BE2C (cell line): ENCODE measurements around the gene ZNF486.
A peak's percentile ranks its signal among the peaks of the same experiment; 100 is the strongest.
"Not testable (repeated sequence)": the region's sequence is repeated elsewhere in the genome, so short reads cannot be mapped to it uniquely, and the experiment has no call there.

Experiments used
- DNase-seq: peaks from one replicate; pipeline ENCODE4 v3.0.0-alpha.2; 2020
- H3K27me3 ChIP-seq: fragments of 250-450 bp; sonication (Bioruptor Pico); 2 replicates; pipeline ENCODE4 v1.5.1; 2020; ENCODE audit warnings: mild to moderate bottlenecking
- H3K36me3 ChIP-seq: fragments of 250-450 bp; sonication (Bioruptor Pico); 2 replicates; pipeline ENCODE4 v1.5.1; 2020; ENCODE audit warnings: mild to moderate bottlenecking
- H3K4me1 ChIP-seq: fragments of 250-450 bp; sonication (Bioruptor Pico); 2 replicates; pipeline ENCODE4 v1.5.1; 2020
- H3K4me3 ChIP-seq: 2 replicates; pipeline ENCODE4 v1.5.1; 2011; ENCODE audit warnings: low read depth, low read length
- H3K9me3 ChIP-seq: fragments of 250-450 bp; sonication (Bioruptor Pico); 2 replicates; pipeline ENCODE4 v1.5.1; 2020
- TF ChIP-seq, protein P1 (sequence below): IDR thresholded peaks from 2 replicates; pipeline ENCODE4 v1.5.1; 2012; ENCODE audit warnings: mild to moderate bottlenecking, low read depth, low read length

The ZNF486 gene

DNA sequence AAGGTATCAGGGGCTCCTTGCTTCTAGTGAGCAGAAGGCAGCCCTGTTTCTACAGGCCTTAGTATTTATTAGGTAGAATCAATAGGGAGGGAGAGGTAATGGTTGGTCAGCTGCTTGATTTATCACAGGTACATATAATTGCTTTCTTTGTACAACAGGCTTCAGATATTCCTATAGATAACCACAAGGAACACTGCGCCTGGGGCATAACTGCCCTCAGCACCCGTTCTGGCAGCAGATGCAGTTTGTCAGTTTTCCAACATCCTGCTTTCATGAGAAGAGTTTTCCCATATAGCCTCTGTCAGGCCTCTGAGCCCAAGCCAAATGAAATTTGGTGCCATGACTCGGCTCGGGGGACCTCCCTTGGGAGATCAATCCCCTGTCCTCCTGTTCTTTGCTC is 12.4 kb upstream of the ZNF486 start:
- H3K36me3 ChIP-seq, result no peaks in the 10 kb centered on the region
- no peaks in the 10 kb centered on the region for H3K27me3 ChIP-seq
- peak; percentile 30 for DNase-seq
- H3K9me3 ChIP-seq, result no peaks in the 10 kb centered on the region
- TF ChIP-seq, protein P1, sequence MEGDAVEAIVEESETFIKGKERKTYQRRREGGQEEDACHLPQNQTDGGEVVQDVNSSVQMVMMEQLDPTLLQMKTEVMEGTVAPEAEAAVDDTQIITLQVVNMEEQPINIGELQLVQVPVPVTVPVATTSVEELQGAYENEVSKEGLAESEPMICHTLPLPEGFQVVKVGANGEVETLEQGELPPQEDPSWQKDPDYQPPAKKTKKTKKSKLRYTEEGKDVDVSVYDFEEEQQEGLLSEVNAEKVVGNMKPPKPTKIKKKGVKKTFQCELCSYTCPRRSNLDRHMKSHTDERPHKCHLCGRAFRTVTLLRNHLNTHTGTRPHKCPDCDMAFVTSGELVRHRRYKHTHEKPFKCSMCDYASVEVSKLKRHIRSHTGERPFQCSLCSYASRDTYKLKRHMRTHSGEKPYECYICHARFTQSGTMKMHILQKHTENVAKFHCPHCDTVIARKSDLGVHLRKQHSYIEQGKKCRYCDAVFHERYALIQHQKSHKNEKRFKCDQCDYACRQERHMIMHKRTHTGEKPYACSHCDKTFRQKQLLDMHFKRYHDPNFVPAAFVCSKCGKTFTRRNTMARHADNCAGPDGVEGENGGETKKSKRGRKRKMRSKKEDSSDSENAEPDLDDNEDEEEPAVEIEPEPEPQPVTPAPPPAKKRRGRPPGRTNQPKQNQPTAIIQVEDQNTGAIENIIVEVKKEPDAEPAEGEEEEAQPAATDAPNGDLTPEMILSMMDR, result no peak
- no peaks in the 10 kb centered on the region for H3K4me1 ChIP-seq
- H3K4me3 ChIP-seq, result no peak overlapping the region

DNA sequence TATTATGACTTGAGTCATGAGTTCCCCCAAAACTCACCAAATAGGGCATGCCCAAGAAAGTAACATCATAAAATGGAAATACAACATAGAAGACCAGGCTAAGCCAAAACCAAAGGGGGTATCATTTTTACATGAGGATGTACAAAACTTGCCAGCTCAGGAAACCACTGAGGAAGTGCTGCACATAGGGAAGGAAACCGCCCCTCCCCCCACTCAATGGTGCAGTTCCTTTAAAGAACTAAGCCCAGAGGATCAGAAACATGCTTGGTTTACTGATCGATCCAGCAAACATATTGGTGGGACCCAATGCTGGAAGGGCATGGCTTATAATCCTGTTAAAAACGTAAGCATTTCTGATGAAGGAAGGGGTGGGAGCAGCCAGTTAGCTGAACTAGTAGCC is 4.2 kb upstream of the ZNF486 start:
- Histone ChIP-seq H3K4me3 (no peak overlapping the region), H3K4me1 (no peaks in the 10 kb centered on the region), H3K27me3 (no peaks in the 10 kb centered on the region), H3K9me3 (no peaks in the 10 kb centered on the region), H3K36me3 (no peaks in the 10 kb centered on the region)
- TF ChIP-seq, protein P1, result no peak
- DNase-seq, result no peak

DNA sequence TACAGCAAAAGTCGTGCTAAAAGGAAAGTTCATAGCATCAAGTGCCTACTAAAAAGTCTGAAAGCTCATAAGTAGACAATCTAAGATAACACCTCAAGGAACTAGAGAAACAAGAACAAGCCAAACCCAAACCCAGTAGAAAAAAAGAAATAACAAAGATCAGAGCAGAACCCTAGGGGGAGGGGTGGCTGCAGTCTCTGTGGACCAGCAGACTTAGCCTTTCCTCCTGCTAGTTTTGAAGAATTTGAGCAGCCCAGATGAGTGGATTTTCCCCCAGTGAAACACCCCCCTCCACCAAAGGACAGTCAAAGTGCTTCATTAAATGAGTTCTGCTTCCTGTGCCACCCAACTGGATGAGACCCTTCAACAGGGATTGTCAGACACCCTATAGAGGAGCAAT is 2.6 kb upstream of the ZNF486 start:
- H3K27me3 ChIP-seq, result no peaks in the 10 kb centered on the region
- H3K4me1 ChIP-seq, result no peaks in the 10 kb centered on the region
- H3K4me3 ChIP-seq, result no peak overlapping the region
- DNase-seq, result no peak
- H3K9me3 ChIP-seq, result no peaks in the 10 kb centered on the region
- TF ChIP-seq, protein P1, result no peak
- H3K36me3 ChIP-seq, result peaks cover 5% of the 10 kb centered on the region; the same call in 1 of the 2 replicates

DNA sequence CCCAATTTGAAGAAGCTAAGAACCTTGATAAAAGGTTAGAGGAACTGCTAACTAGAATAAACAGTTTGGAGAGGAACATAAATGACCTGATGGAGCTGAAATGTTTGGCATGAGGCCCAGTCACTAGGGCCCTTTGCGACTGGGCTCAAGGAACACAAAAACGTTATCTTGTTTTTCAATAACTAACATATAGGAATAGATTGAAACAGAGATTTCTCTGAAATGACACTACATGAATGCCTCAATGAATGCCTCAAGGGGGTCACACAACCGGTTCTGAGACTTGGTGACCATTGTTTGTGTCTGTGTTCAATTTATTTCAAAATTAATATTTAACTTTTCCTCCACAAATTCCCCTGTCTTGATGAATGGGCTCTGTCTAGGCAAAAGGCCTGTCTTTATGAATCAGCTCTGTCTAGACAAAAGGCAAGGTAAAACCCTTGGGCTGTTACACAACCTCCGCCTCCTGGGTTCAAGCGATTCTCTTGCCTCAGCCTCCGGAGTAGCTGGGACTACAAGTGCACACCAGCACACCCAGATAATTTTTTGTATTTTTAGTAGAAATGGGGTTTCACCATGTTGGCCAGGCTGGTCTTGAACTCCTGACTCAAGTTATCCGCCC is 932 bp upstream of the ZNF486 start:
- Histone ChIP-seq H3K4me3 (no peak overlapping the region), H3K9me3 (no peaks in the 10 kb centered on the region), H3K36me3 (peaks cover 7% of the 10 kb centered on the region; the same call in 1 of the 2 replicates), H3K27me3 (no peaks in the 10 kb centered on the region), H3K4me1 (no peaks in the 10 kb centered on the region)
- TF ChIP-seq, protein P1, result no peak
- no peak for DNase-seq

DNA sequence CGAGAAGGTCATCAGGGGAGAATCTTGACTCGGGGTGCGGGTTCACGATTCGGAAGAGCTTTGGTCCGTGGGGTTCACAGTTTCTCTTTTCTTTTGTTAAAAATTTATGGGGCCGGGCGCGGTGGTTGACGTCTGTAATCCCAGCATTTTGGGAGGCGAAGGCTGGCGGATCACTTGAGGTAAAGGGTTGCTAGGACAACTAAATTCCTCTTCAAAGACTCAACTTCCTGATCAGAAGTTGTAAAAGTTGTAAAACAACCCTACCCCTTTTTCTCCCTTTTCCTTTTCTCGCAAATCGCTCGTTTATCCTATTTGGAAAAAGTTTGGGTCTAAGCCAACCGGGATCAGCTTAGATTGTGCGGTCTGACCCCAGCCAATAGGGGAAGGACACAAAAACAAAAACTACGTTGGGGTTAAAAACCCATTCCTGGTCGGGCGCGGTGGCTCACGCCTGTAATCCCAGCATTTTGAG is 673 bp downstream of the ZNF486 start:
- Histone ChIP-seq H3K4me3 (peak overlapping the region; percentile 89), H3K36me3 (peaks cover 18% of the 10 kb centered on the region; the same call in 1 of the 2 replicates), H3K9me3 (no peaks in the 10 kb centered on the region), H3K4me1 (no peaks in the 10 kb centered on the region), H3K27me3 (no peaks in the 10 kb centered on the region)
- TF ChIP-seq, protein P1, result no peak
- DNase-seq, result no peak

DNA sequence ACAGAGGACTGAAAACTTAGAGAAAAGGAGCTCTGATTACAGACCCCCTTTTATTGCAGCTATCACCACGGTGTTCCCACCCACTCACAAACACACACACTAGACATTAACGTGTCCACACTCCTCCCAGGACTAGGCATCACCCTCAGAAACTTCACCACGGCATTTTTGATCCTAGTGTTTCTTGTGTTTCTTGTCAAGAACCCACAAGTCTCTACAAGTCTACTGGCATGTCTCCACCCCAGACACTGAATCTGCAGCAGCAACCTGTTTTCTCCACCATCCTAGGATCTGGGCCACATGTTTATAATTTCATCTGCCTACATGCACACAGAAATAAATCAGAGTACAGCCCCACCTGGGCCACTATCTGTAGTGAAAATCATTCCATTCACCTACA is 4.3 kb downstream of the ZNF486 start:
- Histone ChIP-seq H3K9me3 (no peaks in the 10 kb centered on the region), H3K4me3 (no peak overlapping the region), H3K27me3 (no peaks in the 10 kb centered on the region), H3K36me3 (peaks cover 18% of the 10 kb centered on the region; the same call in 1 of the 2 replicates), H3K4me1 (no peaks in the 10 kb centered on the region)
- DNase-seq, result no peak
- TF ChIP-seq, protein P1, result no peak

DNA sequence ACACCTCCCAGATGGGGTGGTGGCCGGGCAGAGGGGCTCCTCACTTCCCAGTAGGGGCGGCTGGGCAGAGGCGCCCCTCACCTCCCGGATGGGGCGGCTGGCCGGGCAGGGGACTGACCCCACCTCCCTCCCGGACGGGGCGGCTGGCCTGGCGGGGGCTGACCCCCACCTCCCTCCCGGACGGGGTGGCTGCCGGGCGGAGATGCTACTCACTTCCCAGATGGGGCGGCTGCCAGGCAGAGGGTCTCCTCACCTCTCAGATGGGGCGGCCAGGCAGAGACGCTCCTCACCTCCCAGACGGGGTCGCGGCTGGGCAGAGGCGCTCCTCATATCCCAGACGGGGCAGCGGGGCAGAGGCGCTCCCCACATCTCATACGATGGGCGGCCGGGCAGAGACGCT is 8.8 kb downstream of the ZNF486 start:
- H3K36me3 ChIP-seq, result peaks cover 13% of the 10 kb centered on the region; the same call in 1 of the 2 replicates
- H3K27me3 ChIP-seq, DNase-seq, H3K4me3 ChIP-seq, H3K9me3 ChIP-seq, H3K4me1 ChIP-seq: not testable (repeated sequence)

DNA sequence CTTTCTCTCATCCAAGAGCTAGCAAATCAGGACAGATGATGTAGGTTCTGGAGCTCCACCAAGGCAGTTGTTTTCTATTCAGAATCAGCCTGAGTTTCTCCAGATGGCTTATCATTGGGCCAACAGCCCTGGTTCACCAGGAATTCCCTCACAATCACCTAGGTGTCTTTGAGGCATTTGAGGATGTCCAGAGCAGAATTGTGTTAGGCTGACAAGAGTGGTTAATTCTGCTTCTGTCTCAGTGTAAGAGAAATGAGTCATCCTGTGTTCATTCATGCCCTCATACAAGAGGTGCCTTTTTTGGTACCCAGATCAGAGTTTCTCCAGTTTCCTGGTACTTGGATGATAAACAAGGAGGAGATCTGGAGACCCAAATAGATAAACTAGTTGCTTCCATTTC is 12.9 kb downstream of the ZNF486 start:
- DNase-seq, H3K36me3 ChIP-seq, H3K27me3 ChIP-seq, H3K9me3 ChIP-seq, H3K4me1 ChIP-seq, H3K4me3 ChIP-seq: not testable (repeated sequence)
